BJ (cell line): ENCODE data around the gene ABCC4. TPM values are rescaled to one million over a fixed set of nuclear protein-coding genes. Genes with fewer than 3 reads are reported as not detected.

Experiments used
- CTCF ChIA-PET: fragments of 350-600 bp; formaldehyde crosslinking; extraction: SDS; loops from one replicate; lab custom pipeline; 2021; ENCODE audit warnings: antibody characterized with exemption, inconsistent platforms; lab: Yijun Ruan, JAX
- POLR2A ChIA-PET: fragments of 300-600 bp; sonication (Branson Sonifier 250); formaldehyde crosslinking; extraction: SDS; loops from one replicate; lab custom pipeline; 2021; ENCODE audit warnings: antibody characterized with exemption; lab: Charles Lee
- DNase-seq: peaks from one replicate; pipeline ENCODE4 v3.0.0-alpha.2; 2011; ENCODE audit warnings: low read depth
- H3K27me3 ChIP-seq: 2 replicates; pipeline ENCODE4 v1.6.0; 2011; ENCODE audit warnings: low read length; ENCODE audit not compliant: control insufficient read depth, insufficient read depth
- H3K36me3 ChIP-seq: 2 replicates; pipeline ENCODE4 v1.5.1; 2011; ENCODE audit warnings: low read length; ENCODE audit not compliant: control insufficient read depth, insufficient read depth
- H3K4me3 ChIP-seq: 2 replicates; pipeline ENCODE4 v1.5.1; 2011; ENCODE audit warnings: low read depth, mild to moderate bottlenecking, control low read depth, low read length
- CTCF ChIP-seq: IDR thresholded peaks from 2 replicates; pipeline ENCODE4 v1.5.1; 2011; ENCODE audit warnings: low read depth, mild to moderate bottlenecking, control low read depth, inconsistent platforms, low read length, moderate library complexity; ENCODE audit not compliant: insufficient read depth
- polyA plus RNA-seq: library from polyadenylated mRNA; depleted of rRNA; stranded (reverse); fragments of >200 nt; gene quantifications from 2 replicates; pipeline ENCODE4 v1.2.3, GENCODE V29; 2011

The ABCC4 gene
- polyA plus RNA-seq, 1 experiment: 11.2 TPM

- no peaks in the 10 kb centered on the region; the same call in 1 of the 2 replicates for H3K36me3 ChIP-seq
- H3K27me3 ChIP-seq: no peaks in the 10 kb centered on the region
- no peak for TF ChIP-seq CTCF
- DNase-seq: no peak
- no peak overlapping the region for H3K4me3 ChIP-seq
- ChIA-PET POLR2A (no interaction called here), CTCF (no interaction called here)
Measured at GRCh38 chr13:95212983-95213850, 88.0 kb downstream of the ABCC4 start.

GRCh38 chr13:95209109-95209508 lies 92.1 kb downstream of the ABCC4 start:
- H3K27me3 ChIP-seq: no peaks in the 10 kb centered on the region
- no peak overlapping the region for H3K4me3 ChIP-seq
- TF ChIP-seq CTCF: no peak
- ChIA-PET CTCF (interaction anchor here (1.2 to 2.3 kb wide), 6 partner anchors 12 to 172 kb away, joined by 4 to 8 read pairs (median 4); no protein-coding TSS in a partner anchor), POLR2A (no interaction called here)
- DNase-seq: no peak
- no peaks in the 10 kb centered on the region; the same call in 1 of the 2 replicates for H3K36me3 ChIP-seq

- Histone ChIP-seq H3K27me3 (no peaks in the 10 kb centered on the region), H3K36me3 (peaks cover 2% of the 10 kb centered on the region), H3K4me3 (no peak overlapping the region)
- DNase-seq: no peak
- ChIA-PET CTCF (interaction anchor here (1.4 kb wide), 1 partner anchor 16 kb away, joined by 4 read pairs; no protein-coding TSS in a partner anchor), POLR2A (no interaction called here)
- no peak for TF ChIP-seq CTCF
Measured at GRCh38 chr13:95207769-95208366, 93.4 kb downstream of the ABCC4 start.

- CTCF ChIA-PET: interaction anchor here (1.4 to 1.8 kb wide), 2 partner anchors 14 to 17 kb away, joined by 5 to 7 read pairs; no protein-coding TSS in a partner anchor
Measured at GRCh38 chr13:95206116-95206515, 95.1 kb downstream of the ABCC4 start.

More at GRCh38 chr13:95206116-95206515, 95.1 kb downstream of the ABCC4 start:
- Histone ChIP-seq H3K27me3 (no peaks in the 10 kb centered on the region), H3K4me3 (no peak overlapping the region), H3K36me3 (peaks cover 2% of the 10 kb centered on the region)
- no peak for TF ChIP-seq CTCF
- POLR2A ChIA-PET: no interaction called here
- no peak for DNase-seq
